Heart left ventricle (tissue), 16 donors: ENCODE measurements around the gene IL18BP. TPM values are rescaled to one million over a fixed set of nuclear protein-coding genes. Genes with fewer than 3 reads are reported as not detected.

Experiments used
- ATAC-seq, 4 donors: fragments of 200-7000 bp; cut with Tn5 transposase; one replicate each; pipeline ENCODE4 v1.9.1; 2020 to 2022; ENCODE audit warnings: moderate library complexity in 4 of 4, mild to moderate bottlenecking in 3 of 4, moderate number of reproducible peaks in 1 of 4
- DNase-seq, 5 donors: peaks; one replicate each; pipeline ENCODE4 v3.0.0-alpha.2; 2020
- H3K27ac ChIP-seq, 12 donors: fragments of 200-600 bp; sonication (generic) in 4 of 12; one replicate each; pipeline versions ENCODE4 v1.5.0 to v1.8.0; 2016 to 2022; ENCODE audit warnings: mild to moderate bottlenecking in 2 of 12
- H3K27me3 ChIP-seq, 9 donors: fragments of 200-600 bp; sonication (generic) in 2 of 9; one replicate each; pipeline versions ENCODE4 v1.5.1 to v1.8.0; 2016 to 2022; ENCODE audit warnings: mild to moderate bottlenecking in 3 of 9
- H3K36me3 ChIP-seq, 9 donors: fragments of 200-600 bp; sonication (generic) in 2 of 9; one replicate each; pipeline versions ENCODE4 v1.5.0 to v1.8.0; 2018 to 2022; ENCODE audit warnings: mild to moderate bottlenecking in 2 of 9
- H3K4me1 ChIP-seq, 12 donors: fragments of 200-600 bp; sonication (generic) in 4 of 12; one replicate each; pipeline versions ENCODE4 v1.5.0 to v1.8.0; 2016 to 2022; ENCODE audit warnings: mild to moderate bottlenecking in 3 of 12
- H3K4me3 ChIP-seq, 12 donors: fragments of 200-600 bp; sonication (generic) in 4 of 12; one replicate each; pipeline versions ENCODE4 v1.5.0 to v1.8.0; 2017 to 2022; ENCODE audit warnings: mild to moderate bottlenecking in 9 of 12, moderate library complexity in 4 of 12
- H3K9me3 ChIP-seq, 12 donors: fragments of 200-600 bp; sonication (generic) in 4 of 12; one replicate each; pipeline versions ENCODE4 v1.5.0 to v1.8.0; 2016 to 2022; ENCODE audit warnings: mild to moderate bottlenecking in 1 of 12
- CTCF ChIP-seq, 12 donors: fragments of 200-600 bp; sonication (generic) in 4 of 12; IDR thresholded peaks; one replicate each; pipeline versions ENCODE4 v1.5.0 to v1.8.0; 2018 to 2022; ENCODE audit warnings: antibody characterized with exemption in 12 of 12, mild to moderate bottlenecking in 5 of 12
- POLR2A ChIP-seq, 2 donors: fragments of 450-650 bp; IDR thresholded peaks; one replicate each; pipeline ENCODE4 v1.6.1; 2017; ENCODE audit warnings: antibody characterized with exemption in 2 of 2, mild to moderate bottlenecking in 2 of 2, moderate library complexity in 2 of 2
- WGBS, 4 donors: extraction: QIAGEN DNeasy Blood & Tissue Kit in 2 of 4; methylation state at CpG; one replicate each; pipeline versions ENCODE4 v1.1.5 to v1.1.7; 2013 to 2018; 5-methylcytosine and 5-hydroxymethylcytosine counted together
- intact Hi-C, 10 donors: fragments of 100-400 bp; cut with DNase I; formaldehyde crosslinking; loops; one replicate each; pipeline versions ENCODE4 v1.11.1 to v1.14.2; 2022
- long read RNA-seq, 3 donors: library from polyadenylated mRNA; unstranded; transcript quantifications; one replicate each; pipeline ENCODE4 v2.0.0, GENCODE V29; 2020 to 2021
- polyA plus RNA-seq, 2 donors: library from polyadenylated mRNA; stranded (reverse); fragments of 200-250 nt; gene quantifications; one replicate each; pipeline ENCODE4 v1.2.3, GENCODE V29; 2013
- total RNA-seq, 9 donors: library from RNA; depleted of rRNA in 2 of 9; stranded (reverse); fragments of >200 nt in 2 of 9; fragmentation: NEBNext Ultra II Directional in 3 of 9; extraction: Animal tissue kit (Norgen Biotek cat#: 25700) in 3 of 9; gene quantifications; one replicate each; pipeline versions ENCODE4 v1.1.0 to v1.2.4, GENCODE V29; 2016 to 2023
- donor health status: ischemic (EF 13 %, LVEDD 7.1; RV severe dilation, severe dysfunction).
- donor health status: healthy with polysubstance abuse.
- donor health status: DM: no; HTN: yes; CAD: no.
- donor health status: DM: no; HTN: no; CAD: no.
- donor health status: ischemic (EF 25% LVEDD 6.9; RV normal size, moderate dysfunction).
- donor health status: ischemic (EF 25% LVEDD 5.7; RV mildly dilated, moderate dysfunction).
- donor health status: healthy.
- donor health status: DM: yes; HTN: yes; CAD: no.
- donor health status: ischemic (EF 35%, LVEDD 5.7; RV mildly dilated, moderate dysfunction).
- donor health status: nonischemic (EF 11% LVEDD 7.7; RV severe dilation, severe dysfunction).
- donor health status: DM: yes; HTN: yes; CAD: no.
- donor health status: PGD.
- donor health status: ischemic (EF 29% LVEDD 5.4; RV normal size, mild dysfunction).
- donor health status: nonischemic (EF 23%, LVEDD 6.1; RV moderate dilation, normal function).

The IL18BP gene
- total RNA-seq (10 to 100 TPM in 2 of 9 donors, 1 to 10 TPM in 7; 1.1 to 86.5 (median 5.1) TPM), polyA plus RNA-seq (1 to 10 TPM; 4.1 to 4.4 TPM)
- long read RNA-seq, donor 1, partial matches to known transcripts, result 0 of 1 reads
- long read RNA-seq, donor 1, other reads (novel, unspliced or antisense), result 1 of 1 reads
- long read RNA-seq, donor 2, partial matches to known transcripts, result 2 of 4 reads
- long read RNA-seq, donor 2, other reads (novel, unspliced or antisense), result 2 of 4 reads
- long read RNA-seq, donor 3, partial matches to known transcripts, result 1 of 1 reads
- long read RNA-seq, donor 3, other reads (novel, unspliced or antisense), result 0 of 1 reads

DNA sequence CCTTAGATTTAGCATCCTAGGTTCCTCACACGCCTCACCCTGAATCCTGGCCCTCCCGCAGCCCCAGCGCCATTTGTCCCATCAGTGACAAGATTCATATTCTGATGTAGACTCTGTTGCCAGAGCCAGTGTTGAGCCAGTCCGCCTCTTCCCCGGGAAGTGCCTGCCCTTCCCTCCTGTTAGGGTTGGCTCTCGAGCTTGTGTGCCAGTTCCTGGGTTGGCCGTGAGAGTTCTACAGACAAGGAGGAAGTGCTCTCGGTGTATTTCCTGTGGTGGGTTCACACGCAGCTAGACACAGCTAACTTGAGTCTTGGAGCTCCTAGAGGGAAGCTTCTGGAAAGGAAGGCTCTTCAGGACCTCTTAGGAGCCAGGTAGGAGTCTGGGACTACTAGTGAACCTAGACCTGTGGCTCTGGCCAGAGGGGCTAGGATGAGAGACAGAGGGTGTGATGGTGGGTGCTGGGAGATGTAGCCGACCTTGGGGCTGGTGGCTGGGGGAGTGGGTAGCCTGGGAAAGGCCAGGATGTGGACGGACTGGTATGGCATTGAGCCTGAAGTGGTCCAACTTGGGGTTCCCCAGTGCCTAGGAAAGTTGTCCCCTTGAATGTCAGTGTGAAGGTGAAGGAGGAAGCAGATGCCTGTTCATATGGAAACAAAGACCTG is at the start of gene IL18BP:
Gene IL18BP, plus strand, starts transcription at position 261 of the 662 bp plus-strand sequence. CDS start 1,076 bp downstream, outside the sequence.
- H3K4me3 ChIP-seq, result peak within 1 kb of the TSS in 10 of 12 donors; percentile 6 to 53 (median 36)
- no peak for TF ChIP-seq CTCF (IDR thresholded peaks at IDR 0.05)
- H3K27ac ChIP-seq, result peak within 1 kb of the TSS; percentile 43 to 93 (median 74)
- DNase-seq (peak in 3 of 5 donors; percentile 49 to 62 (median 51)), ATAC-seq (peak in 2 of 4 donors; percentile 14 to 54)
- H3K9me3 ChIP-seq, result no peaks in the 10 kb centered on the region
- WGBS, 4 donors, result 64 to 75% (median 70%) methylated on average over 10 to 11 of the region's 11 CpGs
- peaks cover 0 to 43% (median 30%) of the 10 kb centered on the region in 9 donors for H3K36me3 ChIP-seq
- H3K4me1 ChIP-seq, result peaks cover 0 to 63% (median 15%) of the 10 kb centered on the region in 12 donors
- no peaks in the 10 kb centered on the region for H3K27me3 ChIP-seq
- intact Hi-C loops, result no loop called here

DNA sequence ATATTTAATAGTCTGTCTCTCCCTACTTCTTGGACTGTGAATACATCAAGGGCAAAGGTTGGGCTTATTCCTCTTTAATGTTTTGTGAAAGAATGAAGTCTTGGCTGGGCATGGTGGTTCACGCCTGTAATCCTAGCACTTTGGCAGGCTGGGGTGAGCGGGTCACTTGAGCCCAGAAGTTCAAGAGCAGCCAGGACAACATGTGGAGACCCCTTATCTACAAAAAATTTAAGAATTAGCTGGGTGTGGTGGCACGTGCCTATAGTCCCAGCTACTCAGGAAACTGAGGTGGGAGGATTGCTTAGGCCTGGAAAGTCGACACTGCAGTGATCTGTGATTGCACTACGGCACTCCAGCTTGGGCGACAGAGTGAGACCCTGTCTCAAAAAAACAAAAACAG is 49.7 kb upstream of the IL18BP start:
- Histone ChIP-seq H3K36me3 (peaks cover 0 to 5% (median 0%) of the 10 kb centered on the region in 9 donors), H3K4me3 (no peak overlapping the region), H3K9me3 (no peaks in the 10 kb centered on the region), H3K27me3 (no peaks in the 10 kb centered on the region), H3K4me1 (peaks cover 0 to 33% (median 10%) of the 10 kb centered on the region in 12 donors), H3K27ac (no peak overlapping the region)
- WGBS, 4 donors, result 71 to 82% (median 74%) methylated on average over 6 of the region's 6 CpGs
- TF ChIP-seq CTCF (IDR thresholded peaks at IDR 0.05) (no peak), POLR2A (IDR thresholded peaks at IDR 0.05) (no peak)
- no peak for DNase-seq
- no peak for ATAC-seq
- intact Hi-C loops, result no loop called here

DNA sequence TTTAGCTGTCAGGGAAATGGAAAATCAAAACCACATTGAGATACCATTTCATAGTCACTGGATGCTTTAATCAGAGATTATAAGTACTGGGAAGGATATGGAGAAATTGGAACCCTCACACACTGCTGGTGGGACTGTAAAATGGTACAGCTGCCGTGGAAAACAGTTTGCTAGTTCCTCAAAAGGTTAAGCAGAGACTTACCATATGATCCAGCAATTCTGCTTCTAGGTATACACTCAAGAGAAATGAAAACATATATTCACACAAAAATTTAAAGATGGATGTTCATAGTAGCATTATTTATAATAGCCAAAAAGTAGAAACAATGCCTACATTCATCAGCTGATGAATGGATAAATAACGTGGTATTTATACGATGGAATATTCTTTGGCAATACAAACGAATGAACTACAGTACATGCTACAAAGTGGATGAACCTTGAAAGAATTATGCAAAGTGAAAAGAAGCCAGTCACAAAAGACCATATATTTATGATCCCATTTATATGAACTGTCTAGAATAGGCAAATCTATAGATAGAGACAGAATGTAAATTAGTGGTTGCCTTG is 46.9 kb upstream of the IL18BP start:
- H3K4me3 ChIP-seq, result no peak overlapping the region
- H3K27me3 ChIP-seq, result no peaks in the 10 kb centered on the region
- intact Hi-C loops, result no loop called here
- TF ChIP-seq CTCF (IDR thresholded peaks at IDR 0.05) (no peak), POLR2A (IDR thresholded peaks at IDR 0.05) (no peak)
- WGBS, 4 donors, result 88 to 94% (median 91%) methylated on average over 4 of the region's 4 CpGs
- ATAC-seq, result no peak
- no peaks in the 10 kb centered on the region for H3K36me3 ChIP-seq
- no peak overlapping the region for H3K27ac ChIP-seq
- H3K9me3 ChIP-seq, result no peaks in the 10 kb centered on the region
- no peak for DNase-seq
- H3K4me1 ChIP-seq, result peaks cover 0 to 26% (median 8%) of the 10 kb centered on the region in 12 donors

DNA sequence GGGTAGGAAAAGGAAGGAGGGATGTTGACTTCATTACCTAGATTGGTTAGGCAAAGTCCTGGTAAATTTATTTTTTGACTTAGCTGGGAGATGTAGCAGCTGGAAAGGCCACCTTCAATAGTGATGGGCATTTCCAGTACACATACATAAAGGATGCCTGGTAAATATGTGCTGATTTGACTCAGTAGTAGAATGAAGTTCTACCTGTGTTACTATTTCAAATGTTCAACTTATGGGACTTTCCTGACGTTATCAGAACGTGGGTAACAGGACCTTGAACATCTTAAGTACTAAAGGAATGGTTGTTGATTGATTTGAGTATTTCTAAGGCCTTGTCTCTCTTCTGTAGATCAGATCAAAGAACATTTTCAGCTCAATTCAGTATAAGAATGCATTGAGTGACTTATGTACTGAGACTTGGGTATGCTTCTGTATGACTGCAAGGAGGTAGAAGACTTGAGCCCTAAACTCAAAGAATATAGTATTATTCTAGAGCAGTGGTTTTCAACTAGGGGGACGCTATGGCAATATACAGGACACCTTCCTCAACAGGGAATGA is 42.7 kb upstream of the IL18BP start:
- Histone ChIP-seq H3K27me3 (no peaks in the 10 kb centered on the region), H3K4me3 (no peak overlapping the region), H3K27ac (no peak overlapping the region), H3K36me3 (peaks cover 0 to 17% (median 12%) of the 10 kb centered on the region in 9 donors), H3K9me3 (peaks cover 0 to under 1% (median 0%) of the 10 kb centered on the region in 12 donors), H3K4me1 (peaks cover 0 to 6% (median 0%) of the 10 kb centered on the region in 12 donors)
- DNase-seq (no peak), ATAC-seq (no peak)
- TF ChIP-seq CTCF (IDR thresholded peaks at IDR 0.05) (no peak), POLR2A (IDR thresholded peaks at IDR 0.05) (no peak)
- intact Hi-C loops, result no loop called here
- 62 to 82% (median 62%) methylated on average over 3 of the region's 3 CpGs for WGBS, 4 donors
